HG03460 (cell line): ENCODE measurements around the gene KIF20A.
"Not testable (repeated sequence)": the region's sequence is repeated elsewhere in the genome, so short reads cannot be mapped to it uniquely, and the experiment has no call there.

Experiments
- ATAC-seq: cut with Tn5 transposase; IDR thresholded peaks from one replicate; pipeline ENCODE4 v1.9.1; 2021; ENCODE audit not compliant: unreplicated experiment

Gene KIF20A

DNA sequence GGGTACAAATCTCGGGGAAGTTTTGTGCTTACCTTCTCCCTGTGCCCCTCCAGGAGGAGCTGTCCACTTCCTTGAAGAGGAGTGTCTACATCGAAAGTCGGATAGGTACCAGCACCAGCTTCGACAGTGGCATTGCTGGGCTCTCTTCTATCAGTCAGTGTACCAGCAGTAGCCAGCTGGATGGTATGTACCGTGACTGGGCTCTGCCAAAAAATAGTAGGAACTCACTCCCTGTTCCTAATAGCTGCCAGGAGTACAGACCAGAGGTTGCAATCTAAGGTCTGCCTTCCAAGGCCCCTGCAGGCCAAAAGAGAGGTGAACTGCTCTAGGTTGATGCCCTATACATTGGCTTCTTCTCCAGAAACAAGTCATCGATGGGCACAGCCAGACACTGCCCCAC is 3.9 kb downstream of the KIF20A start:
- ATAC-seq, result no peak

- ATAC-seq, result no peak
These were observed 7.1 kb downstream of the KIF20A start for GRCh38 chr5:138186002-138186447.

- ATAC-seq, result no peak
These were observed 9.7 kb downstream of the KIF20A start for GRCh38 chr5:138188626-138189025.

- no peak for ATAC-seq
These were observed 13.9 kb downstream of the KIF20A start for GRCh38 chr5:138192826-138193225.

- ATAC-seq, result not testable (repeated sequence)
These were observed 14.9 kb downstream of the KIF20A start for GRCh38 chr5:138193859-138194258.

GRCh38 chr5:138210985-138211384 is 32.1 kb downstream of the KIF20A start:
- ATAC-seq, result no peak

- ATAC-seq, result peak; percentile 9
These were observed 33.9 kb downstream of the KIF20A start for GRCh38 chr5:138212828-138213160.

DNA sequence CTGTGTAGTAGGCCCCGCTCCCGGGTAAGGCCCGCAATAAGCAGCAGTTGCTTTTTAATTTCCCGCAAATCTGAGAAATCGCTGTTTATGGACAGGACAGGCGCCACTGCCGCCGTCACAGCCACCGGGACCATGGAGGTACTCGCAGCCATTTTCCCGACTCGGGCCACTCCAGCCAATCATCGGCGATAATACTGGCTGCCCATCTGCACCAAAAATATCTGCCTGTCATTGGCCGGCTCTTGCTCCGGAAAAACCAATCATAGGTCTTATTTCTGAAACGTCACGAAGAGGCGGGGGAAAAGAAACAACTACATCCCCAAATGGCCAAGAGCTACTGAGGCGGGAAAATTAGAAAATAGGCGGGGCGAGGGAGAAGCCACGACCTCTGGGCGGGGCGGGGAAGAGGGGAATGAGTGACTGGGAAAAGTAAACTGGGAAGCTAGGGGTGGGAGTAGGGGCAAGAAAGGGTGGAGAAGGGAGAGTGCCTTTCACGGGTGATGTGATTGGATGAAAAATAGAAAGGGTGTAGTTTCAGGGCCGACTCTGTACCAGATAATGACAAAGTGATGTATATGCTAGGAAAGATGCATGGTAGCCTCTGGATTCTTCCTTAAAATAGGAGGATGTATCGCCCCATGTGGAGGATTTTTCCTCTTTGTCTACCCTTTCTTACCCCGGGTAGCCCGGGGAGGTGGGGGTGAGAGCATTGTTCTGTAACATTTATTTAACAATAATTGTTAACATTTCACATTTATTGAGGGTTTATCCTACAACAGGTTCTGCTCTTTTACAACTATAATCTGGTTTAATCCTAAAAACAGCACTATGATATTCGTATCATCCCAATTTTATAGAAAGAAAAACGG is 34.5 kb downstream of the KIF20A start, which contains the start of gene CDC23:
Gene CDC23, minus strand, starts transcription at position 163 of the 869 bp plus-strand sequence. Its CDS starts 11 bp downstream, at position 152.
- ATAC-seq, result peak; percentile 96

DNA sequence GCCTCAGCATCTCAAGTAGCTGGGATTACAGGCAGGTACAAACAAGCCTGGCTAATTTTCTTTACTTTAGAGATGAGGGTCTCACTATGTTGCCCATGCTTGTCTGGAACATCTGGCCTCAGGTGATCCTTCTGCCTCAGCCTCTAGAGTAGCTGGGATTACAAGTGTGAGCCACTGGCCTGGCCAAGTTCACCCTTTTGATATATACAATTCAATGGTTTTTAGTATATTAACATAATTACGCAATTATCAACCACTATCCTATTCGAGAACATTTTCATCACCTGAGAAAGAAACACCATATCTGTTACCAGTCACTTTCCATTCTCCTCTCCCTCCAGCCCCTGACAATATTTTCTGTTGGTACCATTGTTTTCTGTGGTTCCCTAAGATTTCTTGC is 37.9 kb downstream of the KIF20A start:
- no peak for ATAC-seq

- ATAC-seq, result no peak
These were observed 44.6 kb downstream of the KIF20A start for GRCh38 chr5:138223532-138223931.

DNA sequence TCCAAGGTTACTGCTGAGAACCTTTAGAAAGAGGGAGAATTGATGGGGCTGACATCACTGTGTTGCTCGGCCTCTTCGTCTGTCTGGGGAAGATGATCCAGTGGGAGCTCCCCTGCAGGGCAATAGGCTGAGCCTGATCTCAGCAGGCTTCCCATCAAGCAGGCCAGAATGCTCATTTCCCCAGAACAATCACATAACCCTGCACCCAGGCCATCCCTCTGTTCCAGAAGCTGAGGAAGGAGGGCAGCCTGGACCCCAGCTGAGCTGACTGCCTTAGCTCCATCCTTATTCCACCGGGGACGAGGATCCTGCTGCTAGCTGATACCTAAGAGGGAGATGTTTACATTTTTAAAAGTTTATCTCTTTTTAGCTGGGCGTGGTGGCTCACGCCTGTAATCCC is 45.8 kb downstream of the KIF20A start:
- ATAC-seq, result no peak

DNA sequence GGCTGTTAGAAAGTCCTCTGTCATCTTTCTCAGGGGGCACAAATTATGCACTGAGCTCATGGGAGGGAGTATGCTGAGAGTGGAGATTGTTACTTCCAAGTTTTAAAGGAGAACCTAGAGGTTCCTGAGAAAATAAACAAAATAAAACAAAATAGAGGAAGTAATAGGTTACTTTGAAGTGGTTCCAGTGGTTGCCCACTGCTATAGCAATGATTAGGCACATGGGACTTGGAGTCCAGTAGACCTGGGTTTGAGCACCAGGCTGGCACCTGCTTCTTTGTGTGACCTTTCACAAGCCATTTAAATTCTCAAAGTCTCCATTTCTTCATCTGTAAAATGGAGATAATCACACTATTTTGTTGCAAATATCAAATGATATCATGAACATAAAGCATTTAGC is 48.0 kb downstream of the KIF20A start:
- no peak for ATAC-seq

DNA sequence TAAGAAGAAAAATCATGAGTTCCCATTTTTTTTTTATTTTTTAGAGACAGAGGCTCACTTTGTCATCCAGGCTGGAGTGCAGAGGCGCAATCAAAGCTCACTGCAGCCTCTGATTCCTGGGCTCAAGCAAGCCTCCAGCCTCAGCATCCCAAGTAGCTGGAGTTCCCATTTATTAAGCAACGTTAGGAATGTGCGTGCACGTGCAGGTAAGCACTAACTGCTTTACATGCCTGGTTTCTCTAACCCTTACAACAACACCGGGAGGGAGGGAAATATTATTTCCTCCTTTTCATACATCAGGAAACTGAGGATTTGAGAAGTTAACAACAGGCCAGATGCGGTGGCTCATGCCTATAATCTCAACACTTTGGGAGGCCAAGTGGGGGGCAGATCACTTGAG is 50.5 kb downstream of the KIF20A start:
- no peak for ATAC-seq

DNA sequence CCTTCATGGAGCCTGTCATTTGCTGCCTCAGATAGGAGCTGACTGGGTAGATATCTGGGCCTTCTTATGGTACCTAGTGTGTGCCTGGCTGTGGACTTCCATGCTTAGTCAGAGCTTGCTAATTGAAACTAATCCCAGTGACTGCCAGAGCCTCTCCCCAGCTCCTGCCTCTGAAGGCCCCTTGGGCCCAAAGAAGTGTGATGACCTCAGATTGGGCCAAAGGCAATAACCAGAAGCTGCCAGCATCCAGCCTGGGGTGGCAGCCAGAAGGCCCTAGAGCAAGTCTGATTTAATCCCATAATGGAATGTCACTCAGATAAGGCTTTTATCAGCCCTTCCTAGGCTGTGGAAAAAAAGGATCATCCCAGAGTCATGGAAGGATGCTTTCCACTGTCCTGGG is 51.3 kb downstream of the KIF20A start:
- ATAC-seq, result no peak

- no peak for ATAC-seq
These were observed 52.2 kb downstream of the KIF20A start for GRCh38 chr5:138230981-138231589.

DNA sequence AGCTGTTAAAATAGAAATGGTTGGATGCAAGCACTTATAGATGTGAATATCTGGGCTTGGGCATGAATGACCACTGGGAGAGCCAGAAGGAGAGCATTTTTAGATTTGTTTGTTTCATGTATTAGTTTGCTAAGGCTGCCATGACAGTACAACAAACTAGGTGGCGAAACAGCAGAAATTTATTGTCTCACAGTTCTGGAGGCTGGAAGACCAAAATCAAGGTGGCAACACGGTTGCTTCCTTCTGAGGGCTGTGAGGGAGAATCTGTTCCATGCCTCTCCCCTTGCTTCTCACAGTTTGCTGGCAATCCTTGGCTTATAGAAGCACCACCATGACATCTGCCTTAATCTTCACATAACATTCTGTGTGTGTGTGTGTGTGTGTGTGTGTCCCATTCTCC is 54.4 kb downstream of the KIF20A start:
- ATAC-seq, result no peak

GRCh38 chr5:138234651-138235050 is 55.7 kb downstream of the KIF20A start:
- no peak for ATAC-seq
